MM.1S (cell line): Measurements from ENCODE around the gene VSIG2.

Source experiments
- EZH2 ChIP-seq: fragments of 300-600 bp; sonication (generic); optimal IDR thresholded peaks from 2 replicates; pipeline ENCODE3; 2017; ENCODE audit warnings: low read depth, mild to moderate bottlenecking, antibody characterized with exemption, low read length, mixed read lengths
- EZH2phosphoT487 ChIP-seq: fragments of 300-600 bp; sonication (generic); IDR thresholded peaks from 2 replicates; pipeline ENCODE4 v1.6.1; 2018; ENCODE audit warnings: antibody characterized with exemption, low read length
- TF ChIP-seq, protein P1 (sequence below): fragments of 300-600 bp; sonication (generic); IDR thresholded peaks from 2 replicates; pipeline ENCODE4 v1.5.1; 2016; ENCODE audit warnings: antibody characterized with exemption, low read length, mixed read lengths

DNA sequence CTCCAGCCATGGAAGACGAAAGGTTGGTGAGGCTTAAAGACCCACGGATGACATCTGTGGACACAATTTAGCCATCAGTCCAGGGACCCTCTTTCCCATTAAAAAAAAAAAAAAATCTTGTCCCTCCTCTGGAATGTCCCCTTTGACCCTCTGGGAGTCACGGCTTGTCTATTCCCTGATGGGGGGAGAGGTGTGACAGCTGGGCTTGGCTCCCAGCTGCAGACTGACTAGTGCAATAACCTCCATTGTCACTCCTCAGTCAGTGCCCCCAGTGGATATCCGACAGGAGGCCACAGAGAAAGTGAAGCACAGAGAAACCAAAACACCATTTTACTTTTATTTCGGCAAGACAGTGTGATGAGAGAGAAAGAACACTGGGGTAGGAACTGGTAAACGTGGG lies 2.7 kb upstream of the VSIG2 start:
- TF ChIP-seq, protein P1, sequence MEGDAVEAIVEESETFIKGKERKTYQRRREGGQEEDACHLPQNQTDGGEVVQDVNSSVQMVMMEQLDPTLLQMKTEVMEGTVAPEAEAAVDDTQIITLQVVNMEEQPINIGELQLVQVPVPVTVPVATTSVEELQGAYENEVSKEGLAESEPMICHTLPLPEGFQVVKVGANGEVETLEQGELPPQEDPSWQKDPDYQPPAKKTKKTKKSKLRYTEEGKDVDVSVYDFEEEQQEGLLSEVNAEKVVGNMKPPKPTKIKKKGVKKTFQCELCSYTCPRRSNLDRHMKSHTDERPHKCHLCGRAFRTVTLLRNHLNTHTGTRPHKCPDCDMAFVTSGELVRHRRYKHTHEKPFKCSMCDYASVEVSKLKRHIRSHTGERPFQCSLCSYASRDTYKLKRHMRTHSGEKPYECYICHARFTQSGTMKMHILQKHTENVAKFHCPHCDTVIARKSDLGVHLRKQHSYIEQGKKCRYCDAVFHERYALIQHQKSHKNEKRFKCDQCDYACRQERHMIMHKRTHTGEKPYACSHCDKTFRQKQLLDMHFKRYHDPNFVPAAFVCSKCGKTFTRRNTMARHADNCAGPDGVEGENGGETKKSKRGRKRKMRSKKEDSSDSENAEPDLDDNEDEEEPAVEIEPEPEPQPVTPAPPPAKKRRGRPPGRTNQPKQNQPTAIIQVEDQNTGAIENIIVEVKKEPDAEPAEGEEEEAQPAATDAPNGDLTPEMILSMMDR, result no peak
- no peak for TF ChIP-seq EZH2phosphoT487
- TF ChIP-seq EZH2, result no peak
